ENCODE data around the gene WT1.

DNA sequence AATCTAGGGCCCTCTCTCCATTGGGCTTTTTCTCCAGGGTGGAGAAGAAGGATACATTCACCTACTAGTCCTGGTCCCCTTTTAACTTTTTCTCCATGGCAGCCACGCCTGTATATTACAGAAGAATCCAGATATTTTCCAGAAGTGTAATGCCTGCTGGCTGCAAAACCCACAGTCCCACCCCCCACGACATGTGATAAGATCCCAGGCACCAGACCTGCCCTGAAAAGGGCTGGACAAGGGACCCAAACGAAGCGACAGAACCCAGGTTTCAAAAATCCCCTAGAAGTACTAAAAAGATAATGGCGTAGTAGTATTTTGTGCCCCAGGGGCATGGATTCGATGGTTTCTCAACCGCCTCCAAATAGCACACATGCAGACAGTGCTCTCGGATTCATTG, 2.8 kb downstream of the WT1 start:
- TF ChIP-seq PHF8 (CRISPR knock-in tag; IDR thresholded peaks at IDR 0.05) (no peak), EP300 (IDR thresholded peaks at IDR 0.05; ENCODE audit: low read depth in 2 of 2, low read length in 2 of 2) (no peak), EP300 (CRISPR knock-in tag; IDR thresholded peaks at IDR 0.05; ENCODE audit: borderline replicate concordance) (no peak), HNRNPL (IDR thresholded peaks at IDR 0.05; ENCODE audit: low read depth, low read length) (no peak), POLR2AphosphoS5 (IDR thresholded peaks at IDR 0.05; ENCODE audit: low read depth, low read length) (no peak), EZH2 (conservative IDR thresholded peaks at IDR 0.05; ENCODE audit: low read depth, low read length) (no peak), HDAC6 (IDR thresholded peaks at IDR 0.05; ENCODE audit: low read depth, low read length) (no peak), ZBTB49 (CRISPR knock-in tag; IDR thresholded peaks at IDR 0.05; ENCODE audit: borderline replicate concordance) (no peak), PAX8 (CRISPR knock-in tag; IDR thresholded peaks at IDR 0.05; ENCODE audit: borderline replicate concordance) (no peak)
- TF ChIP-seq, protein P1, sequence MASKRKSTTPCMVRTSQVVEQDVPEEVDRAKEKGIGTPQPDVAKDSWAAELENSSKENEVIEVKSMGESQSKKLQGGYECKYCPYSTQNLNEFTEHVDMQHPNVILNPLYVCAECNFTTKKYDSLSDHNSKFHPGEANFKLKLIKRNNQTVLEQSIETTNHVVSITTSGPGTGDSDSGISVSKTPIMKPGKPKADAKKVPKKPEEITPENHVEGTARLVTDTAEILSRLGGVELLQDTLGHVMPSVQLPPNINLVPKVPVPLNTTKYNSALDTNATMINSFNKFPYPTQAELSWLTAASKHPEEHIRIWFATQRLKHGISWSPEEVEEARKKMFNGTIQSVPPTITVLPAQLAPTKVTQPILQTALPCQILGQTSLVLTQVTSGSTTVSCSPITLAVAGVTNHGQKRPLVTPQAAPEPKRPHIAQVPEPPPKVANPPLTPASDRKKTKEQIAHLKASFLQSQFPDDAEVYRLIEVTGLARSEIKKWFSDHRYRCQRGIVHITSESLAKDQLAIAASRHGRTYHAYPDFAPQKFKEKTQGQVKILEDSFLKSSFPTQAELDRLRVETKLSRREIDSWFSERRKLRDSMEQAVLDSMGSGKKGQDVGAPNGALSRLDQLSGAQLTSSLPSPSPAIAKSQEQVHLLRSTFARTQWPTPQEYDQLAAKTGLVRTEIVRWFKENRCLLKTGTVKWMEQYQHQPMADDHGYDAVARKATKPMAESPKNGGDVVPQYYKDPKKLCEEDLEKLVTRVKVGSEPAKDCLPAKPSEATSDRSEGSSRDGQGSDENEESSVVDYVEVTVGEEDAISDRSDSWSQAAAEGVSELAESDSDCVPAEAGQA (IDR thresholded peaks at IDR 0.05; ENCODE audit: low read depth) = no peak
- TF ChIP-seq, protein P1 (CRISPR knock-in tag; IDR thresholded peaks at IDR 0.05; ENCODE audit: borderline replicate concordance) = no peak

Measured in HepG2 (cell line).